DMS79 treated with DMSO at 0.1 percent for 48 hours (cell line): Measurements from ENCODE around the gene HSPG2.

Experiments used
- DNase-seq: peaks from one replicate; lab custom pipeline; 2025; lab: John Stamatoyannopoulos, UW

HSPG2 gene

GRCh38 chr1:21861602-21862429, 75.3 kb downstream of the HSPG2 start:
- no peak for DNase-seq

DNA sequence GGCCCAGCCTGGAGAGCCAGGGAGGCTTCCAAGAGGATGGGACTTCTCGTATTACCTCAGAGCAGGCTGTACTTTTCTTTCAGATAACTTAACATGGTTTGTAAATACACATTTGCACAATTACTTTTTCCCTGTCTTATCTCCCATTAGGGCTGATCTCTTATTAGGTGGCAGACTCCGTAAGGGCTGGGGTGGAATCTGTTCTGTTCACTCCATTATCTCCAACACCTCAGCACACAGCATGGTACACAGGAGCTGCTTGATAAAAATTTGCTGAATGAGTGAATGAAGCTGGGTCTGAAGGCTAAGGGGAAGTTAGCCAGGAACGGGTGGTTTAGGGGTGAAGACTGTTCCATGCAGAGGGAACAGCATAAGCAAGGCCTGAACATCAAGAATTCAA, 76.1 kb downstream of the HSPG2 start:
- DNase-seq = no peak

DNA sequence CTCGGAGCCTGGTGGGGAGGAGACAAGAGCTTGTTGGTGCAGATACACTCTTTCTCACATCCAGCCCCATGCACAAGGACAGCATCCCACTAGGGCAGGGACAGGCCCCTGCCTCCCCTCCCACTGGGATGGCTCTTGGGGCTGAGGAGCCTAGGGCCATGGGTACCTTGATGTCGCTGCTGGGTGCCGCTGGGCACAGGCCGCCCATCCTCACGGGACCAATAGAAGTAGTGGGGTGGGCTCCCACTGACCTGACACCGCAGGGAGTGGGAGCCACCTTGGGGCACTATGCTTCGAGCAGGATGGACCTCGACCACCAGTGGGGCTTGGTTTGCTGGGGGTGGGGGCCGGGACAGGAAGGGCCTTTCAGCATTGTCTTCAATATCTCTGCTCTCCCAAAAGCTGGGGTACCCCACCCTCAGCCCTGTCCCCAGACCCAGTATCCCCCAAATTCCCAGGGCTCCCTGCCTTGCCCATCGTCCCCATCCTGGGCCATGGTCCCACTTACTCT, 77.4 kb downstream of the HSPG2 start:
- no peak for DNase-seq

DNA sequence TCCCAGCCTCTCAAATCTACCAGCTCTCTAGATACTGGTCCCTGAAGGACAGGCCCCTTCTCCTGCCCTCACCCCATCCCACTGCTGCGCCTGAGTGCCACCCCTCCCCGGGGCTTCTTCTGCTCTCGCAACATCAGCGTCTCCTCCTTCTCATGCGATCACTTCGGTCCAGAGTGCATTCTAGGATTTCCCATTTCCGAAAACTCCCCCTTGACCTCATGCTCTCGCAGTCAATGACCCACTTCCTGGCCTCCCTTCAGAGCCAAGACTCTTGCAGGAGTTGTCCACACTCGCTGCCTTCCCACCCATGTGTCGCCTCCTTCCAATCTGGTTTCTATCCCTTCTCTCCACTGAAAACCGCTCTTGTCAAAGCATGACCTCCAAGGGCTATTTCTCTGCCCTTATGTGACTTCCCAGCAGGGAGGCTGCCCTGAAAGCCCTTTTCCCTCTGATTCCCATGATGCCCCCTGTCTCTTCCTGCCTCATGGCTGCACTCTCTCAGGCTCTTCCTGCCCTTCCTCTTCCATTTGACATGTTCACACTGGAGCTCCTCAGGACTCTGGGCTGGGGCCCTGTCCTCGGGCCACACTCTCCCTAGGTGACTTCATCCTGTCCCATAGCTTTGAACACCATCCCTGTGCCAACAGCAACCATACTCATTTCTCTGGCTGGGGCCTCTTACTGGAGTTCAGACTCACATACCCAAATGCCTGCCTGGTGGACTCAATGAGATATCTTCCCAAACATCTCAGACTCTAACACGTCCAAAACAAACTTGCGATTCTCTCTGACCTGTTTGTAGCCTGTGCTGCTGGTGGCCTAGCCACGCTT, 79.1 kb downstream of the HSPG2 start:
- DNase-seq = no peak

GRCh38 chr1:21857142-21857839, 79.8 kb downstream of the HSPG2 start:
- no peak for DNase-seq

DNA sequence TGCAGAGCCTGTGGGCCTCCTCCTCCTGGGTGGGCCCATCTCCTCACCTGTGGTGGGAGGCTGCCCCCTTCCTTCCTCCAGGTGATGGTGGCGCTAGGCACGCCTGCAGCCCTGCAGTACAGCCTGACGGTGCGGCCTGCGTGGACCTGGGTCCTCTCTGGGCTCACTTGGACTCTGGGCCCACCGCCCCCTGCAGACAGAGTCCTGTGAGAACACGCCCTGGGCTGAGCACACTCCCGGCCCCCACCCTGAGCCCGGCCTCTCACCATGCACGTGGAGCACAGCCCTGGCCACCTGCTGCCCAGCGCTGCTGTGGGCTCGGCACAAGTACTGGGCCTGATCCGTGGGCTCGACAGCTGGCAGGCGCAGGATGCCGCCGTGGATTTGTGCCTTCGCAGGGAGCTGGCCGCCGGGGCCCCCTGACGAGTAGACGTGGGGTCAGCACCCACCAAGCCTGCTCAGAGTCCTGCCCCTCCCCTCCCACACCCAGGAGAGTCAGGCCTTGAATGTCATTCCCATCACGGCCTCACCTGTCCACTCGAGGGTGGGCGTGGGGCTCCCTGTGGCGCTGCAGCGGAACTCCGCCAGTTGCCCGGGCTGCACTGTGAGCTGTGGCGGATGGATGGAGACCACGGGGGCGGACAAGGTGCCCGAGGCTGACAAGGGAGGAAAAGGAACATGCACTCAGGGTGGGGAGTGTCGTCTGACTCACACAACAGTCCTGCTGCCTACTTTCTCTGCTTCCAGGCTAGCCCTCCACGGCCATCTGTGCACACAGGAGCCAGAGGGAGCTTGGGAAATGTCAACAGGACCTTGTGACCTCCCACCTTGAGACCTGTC, 81.6 kb downstream of the HSPG2 start:
- DNase-seq = no peak

DNA sequence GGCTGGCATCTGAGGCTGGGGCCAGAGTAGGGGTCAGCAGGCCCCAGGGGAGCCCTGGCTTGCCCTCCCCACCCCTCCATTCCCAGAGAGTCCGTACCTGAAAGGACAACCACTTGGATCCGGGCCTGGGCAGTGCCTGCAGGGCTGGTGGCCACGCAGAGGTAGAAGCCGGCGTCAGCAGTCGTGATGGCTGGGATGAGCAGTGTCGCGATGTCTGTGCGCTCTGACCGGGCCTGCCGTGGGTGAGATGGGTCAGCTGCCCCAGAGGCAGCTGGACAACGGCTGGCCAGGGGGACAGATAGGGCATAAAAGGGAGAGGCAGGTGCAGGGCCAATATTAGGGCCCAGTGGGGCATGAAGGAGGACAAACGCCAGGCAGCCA, 82.4 kb downstream of the HSPG2 start:
- no peak for DNase-seq

- no peak for DNase-seq
Observed at GRCh38 chr1:21854090-21854750, 82.9 kb downstream of the HSPG2 start.

- DNase-seq = no peak
Observed at GRCh38 chr1:21853131-21853427, 84.0 kb downstream of the HSPG2 start.

- DNase-seq = no peak
Observed at GRCh38 chr1:21852282-21853130, 84.6 kb downstream of the HSPG2 start.

GRCh38 chr1:21851430-21852250, 85.5 kb downstream of the HSPG2 start:
- no peak for DNase-seq

DNA sequence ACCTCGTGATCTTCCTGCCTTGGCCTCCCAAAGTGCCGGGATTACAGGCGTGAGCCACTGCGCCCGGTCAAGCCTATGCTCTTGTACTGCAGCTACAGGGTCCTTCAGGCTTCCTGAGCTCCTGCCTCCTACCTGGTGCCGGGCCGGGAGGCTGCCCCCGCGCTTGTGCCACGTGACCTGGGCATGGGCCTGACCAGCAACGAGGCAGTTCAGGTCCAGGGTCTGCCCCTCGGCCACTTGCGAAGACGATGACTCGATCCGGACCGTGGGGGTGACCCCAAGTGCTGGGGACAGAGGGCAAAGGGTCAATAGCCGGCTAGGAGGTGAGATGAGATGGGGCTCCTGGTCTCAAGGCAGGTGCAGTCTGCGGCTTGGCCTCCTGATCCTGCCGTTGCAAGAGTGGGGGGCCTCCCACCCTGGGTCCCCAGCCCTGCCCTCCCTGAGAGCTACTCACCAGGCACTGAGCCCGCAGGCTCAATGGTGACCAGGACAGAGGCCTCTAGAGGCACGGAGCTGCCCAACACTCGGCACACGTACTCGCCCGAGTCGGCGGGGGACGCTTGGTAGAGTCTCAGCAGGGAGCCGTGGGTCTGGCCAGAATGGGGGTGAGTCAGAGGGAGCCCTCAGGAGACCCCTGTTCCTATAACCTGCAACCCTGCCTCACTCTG, 87.1 kb downstream of the HSPG2 start:
- no peak for DNase-seq

- DNase-seq = no peak
Observed at GRCh38 chr1:21848524-21849174, 88.5 kb downstream of the HSPG2 start.

DNA sequence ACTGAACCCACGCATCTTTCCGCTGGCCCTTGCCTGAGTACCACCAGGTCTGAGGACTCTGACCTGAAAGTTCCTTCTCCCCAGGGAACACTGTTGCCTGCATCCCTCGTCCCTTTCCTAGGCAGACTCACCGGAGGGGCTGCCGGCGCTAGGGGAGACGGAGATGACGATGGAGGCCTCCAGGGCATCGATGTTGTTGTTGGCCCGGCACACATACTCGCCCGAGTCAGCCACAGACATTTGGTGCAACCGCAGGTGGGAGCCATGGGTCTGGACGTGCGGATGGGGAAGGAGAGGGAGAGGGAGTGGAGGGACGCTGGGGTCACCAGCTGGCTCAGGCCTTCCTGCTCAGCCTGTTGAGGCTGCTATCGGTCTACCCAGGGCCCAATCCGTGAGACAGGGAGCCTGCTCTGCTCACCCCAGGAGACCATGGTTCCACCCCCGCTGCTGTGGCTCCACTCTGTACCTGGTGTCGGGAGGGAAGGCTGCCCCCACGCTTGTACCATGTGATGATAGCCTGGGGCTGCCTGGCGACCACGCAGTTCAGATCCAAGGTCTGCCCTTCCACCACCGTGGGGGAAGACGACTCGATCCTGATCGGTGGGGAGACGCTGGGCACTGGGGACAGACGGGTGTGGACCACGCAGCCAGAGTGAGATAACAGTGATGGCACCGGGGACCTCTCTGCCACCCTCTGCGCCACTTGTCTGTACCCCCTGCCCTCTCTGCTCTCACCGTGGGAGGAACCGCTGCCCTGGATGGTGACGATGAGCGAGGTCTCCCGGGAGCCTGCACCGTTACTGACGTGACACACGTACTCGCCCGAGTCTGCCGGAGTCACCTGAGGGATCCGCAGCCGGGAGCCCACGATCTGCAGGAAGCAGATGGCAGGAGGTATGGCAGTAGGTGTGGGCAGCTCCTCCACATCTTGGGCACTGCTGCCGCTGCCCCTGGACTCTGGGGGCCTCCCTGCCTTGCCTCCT, 89.6 kb downstream of the HSPG2 start:
- no peak for DNase-seq

DNA sequence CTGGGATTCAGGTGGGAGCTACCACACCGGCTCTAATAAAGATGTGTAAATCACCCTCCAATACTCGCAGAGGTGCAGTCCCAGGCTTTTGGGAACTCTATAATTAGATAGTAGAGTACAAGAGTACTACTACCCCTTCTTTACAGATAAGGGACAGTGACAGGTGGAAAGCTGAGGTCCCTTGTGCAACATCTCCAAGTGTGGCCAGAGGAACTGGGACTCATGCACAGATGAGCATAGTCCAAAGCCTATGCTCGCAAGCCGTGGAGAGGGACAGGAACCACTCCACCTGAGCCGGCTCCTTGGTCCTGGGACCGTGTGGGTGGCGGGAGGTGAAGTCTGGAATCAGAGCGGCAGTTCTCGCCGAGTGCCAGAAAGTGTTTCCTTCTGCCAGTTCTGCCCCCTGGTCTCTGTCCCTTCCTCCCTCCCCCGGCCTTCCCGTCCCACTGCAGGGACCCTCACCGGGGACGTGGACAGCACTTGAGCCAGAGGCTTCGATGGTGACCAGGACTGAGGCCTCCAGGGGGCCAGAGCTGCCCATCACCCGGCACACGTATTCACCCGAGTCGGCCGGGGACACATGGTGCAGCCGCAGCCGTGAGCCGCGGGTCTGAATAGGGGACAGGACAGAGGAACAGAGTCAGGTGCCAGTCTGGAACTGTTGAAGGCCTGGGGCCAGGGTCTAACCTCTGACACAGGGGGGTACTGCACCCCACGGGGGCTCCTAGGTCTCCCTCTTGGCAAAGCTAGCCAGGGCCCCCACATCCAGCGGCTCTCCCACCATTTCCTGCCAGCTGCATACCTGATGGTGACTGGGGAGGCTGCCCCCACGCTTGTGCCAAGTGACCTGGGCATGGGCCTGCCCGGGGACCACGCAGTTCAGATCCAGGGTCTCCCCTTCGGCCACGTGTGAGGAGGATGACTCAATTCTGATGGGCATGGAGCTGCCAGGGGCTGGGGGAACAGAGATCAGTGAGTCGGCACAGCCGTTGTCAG, 91.2 kb downstream of the HSPG2 start:
- no peak for DNase-seq

DNA sequence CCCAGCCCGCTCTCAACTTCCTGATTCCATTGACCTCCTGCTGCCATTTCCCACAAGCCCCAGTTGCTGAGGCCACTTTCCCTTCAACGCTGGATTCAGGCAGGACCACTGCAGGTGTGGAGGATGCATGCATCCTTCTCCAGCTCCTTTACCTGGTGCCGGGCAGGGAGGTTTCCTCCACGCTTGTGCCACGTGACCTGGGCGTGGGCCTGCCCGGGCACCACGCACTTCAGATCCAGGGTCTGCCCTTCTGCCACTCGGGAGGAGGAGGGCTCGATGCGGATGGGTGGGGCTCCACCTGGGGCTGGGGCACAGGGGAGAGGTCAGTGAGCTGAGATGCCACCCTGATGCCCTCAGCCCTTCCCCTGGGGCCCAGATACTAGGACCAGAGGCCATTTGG, 93.1 kb downstream of the HSPG2 start:
- DNase-seq = no peak
